GM18517 (cell line): Measurements from ENCODE around the gene STAC2.

Source experiments
- ATAC-seq: cut with Tn5 transposase; IDR thresholded peaks from one replicate; pipeline ENCODE4 v1.9.1; 2021; ENCODE audit warnings: mild to moderate bottlenecking, moderate library complexity; ENCODE audit not compliant: unreplicated experiment

The STAC2 gene

GRCh38 chr17:39235555-39236449, 10.1 kb upstream of the STAC2 start:
- ATAC-seq = no peak

DNA sequence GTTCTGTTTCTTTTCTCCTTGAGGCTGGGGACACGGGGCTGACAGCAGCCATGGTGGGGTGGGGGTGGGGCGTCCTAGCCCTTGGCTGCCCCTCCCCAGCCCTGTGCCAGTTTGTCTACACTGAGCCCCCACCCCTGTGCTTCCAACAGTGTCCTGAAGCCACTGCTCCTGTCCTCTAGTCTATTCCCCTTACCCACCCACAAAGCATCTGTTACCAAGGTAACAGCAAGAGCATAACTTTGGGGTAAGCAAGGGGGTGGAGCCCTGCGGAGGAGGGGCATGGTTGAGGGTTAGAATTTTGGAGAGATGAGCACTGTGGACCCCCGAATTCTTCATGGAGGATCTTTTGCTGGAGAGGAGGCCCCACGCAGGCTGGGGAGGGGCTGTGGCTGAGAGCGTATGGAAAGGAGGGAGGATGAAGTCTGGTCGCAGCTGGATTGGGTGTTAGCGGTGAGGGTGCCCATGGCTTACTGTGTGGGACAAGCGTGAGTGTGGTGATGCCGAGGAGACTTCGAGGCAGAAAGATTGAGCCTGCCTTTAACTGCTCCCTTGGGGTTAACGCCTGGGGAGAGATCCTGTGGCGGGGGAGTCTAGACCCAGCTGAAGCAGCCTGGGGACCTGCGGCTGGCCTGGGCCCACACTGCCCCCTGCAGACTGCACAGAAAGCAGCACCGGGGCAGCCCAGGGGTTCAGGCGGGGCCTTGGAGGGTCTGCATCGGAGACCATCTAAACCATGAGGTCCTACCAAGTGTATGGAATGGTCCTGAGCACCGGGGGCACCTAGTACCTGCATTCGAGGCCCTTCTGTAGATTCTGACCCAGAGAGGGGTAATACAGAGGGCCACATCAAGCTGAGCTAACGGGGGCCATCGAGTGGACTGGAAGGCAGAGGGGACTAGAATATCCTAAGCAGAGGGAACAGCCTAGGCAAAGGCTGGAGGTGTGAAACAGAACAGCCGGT, 6.1 kb upstream of the STAC2 start:
- no peak for ATAC-seq

- ATAC-seq = no peak
Measured at GRCh38 chr17:39231091-39231561, 5.4 kb upstream of the STAC2 start.

GRCh38 chr17:39230361-39230760, 4.6 kb upstream of the STAC2 start:
- ATAC-seq = no peak

GRCh38 chr17:39229274-39229913, 3.6 kb upstream of the STAC2 start:
- no peak for ATAC-seq

- no peak for ATAC-seq
Measured at GRCh38 chr17:39227364-39227919, 1.7 kb upstream of the STAC2 start.

DNA sequence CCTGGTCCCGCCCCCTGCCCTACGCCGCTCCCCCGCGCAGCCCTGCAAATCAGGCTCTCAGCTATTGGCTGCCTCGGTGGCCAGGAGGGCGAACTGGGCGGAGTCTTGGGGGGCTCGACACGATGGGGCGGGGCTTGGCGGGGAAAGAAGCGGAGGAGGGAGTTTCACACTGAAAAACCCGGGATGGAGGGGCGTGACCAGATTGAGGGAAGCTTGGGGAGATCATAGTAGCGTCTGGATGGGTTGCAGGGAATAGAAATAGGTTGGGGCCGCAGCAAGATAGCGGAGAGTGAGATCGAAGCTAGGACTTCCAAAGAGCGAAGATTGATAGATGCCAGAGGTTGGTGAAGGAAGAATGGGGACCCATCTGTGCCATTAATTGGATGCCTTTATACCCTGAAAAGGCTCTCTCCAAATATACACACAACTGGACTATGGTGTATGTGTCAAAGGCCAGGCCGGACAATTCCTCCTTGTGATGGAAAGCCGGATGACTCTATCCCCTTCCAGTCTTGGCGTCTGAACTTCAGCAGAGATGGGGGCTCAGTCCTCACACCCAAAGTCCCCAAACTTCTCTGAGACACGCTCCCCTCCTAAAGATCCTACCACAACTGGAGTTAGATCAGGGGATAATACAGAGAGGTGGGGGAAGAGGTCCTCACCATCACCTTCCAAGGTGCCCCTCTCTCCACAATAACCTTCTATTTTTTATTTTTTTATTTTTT, 376 bp upstream of the STAC2 start:
- no peak for ATAC-seq

DNA sequence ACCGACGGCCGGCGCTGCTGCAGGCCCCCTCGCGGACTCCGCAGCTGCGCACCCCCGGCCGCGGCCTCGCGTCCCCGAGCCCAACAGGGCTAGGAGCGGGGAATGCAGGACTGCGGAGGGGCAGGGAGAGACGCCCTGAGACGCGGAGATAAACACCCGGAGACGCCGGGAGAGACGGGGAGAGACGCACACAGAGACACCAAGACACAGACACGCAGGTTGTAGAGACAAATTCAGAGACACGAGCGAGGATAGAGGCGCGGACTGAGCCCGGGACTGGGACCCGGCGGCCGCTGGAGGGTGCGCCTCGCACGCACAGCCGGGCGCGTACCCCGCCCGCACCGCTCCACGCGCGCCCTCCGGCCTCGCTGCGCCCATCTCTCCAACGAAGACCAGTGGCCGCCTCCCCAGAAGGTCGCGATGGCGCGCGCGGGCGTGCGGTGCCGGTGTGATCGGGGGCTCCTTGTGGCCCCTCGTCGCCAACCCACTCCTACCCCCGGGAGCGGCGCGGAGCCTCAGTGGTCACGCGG, 902 bp downstream of the STAC2 start:
- ATAC-seq = no peak

DNA sequence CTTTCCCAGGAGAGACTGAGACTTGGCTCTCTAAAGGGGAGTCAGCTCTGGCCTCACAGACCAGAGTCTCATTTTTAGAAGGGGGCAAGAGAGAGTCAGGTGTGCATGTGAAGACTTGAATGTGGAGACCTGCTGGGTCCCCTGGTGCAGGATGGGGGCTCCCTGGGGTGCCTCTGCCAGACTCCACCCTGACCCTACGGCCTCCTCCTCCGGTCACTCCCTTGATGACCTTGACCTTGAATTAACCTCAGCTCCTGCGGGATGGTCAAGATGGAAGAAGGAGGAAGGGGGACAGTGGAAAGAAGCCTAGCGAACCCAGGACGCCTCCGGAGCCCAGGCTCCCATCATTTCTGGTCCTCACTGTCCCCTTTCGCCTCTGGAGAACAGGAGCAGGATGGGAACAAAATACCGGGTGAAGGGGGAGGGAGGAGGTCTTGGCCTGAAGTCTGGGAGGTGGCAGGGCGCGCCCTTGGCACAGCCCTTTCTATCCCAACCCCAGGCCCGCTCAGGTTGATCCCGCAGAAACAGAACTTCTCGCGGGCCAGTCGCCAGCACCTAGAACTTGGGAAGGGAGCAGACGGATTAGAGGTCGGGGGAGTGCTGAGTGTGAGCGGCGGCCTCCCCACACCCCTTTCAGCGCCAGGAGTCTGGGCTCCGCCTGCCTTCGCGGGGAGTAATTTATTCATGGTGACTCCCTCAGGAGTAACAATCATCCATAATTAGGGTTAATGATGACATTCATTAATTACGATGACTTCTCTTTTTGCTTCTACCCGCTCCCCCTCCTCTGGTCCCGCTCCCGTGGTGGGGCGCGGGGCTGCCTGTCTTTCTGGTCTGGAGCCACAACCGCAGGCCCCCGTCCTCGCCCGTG, 1.6 kb downstream of the STAC2 start:
- no peak for ATAC-seq

- no peak for ATAC-seq
Measured at GRCh38 chr17:39222866-39223834, 2.6 kb downstream of the STAC2 start.

DNA sequence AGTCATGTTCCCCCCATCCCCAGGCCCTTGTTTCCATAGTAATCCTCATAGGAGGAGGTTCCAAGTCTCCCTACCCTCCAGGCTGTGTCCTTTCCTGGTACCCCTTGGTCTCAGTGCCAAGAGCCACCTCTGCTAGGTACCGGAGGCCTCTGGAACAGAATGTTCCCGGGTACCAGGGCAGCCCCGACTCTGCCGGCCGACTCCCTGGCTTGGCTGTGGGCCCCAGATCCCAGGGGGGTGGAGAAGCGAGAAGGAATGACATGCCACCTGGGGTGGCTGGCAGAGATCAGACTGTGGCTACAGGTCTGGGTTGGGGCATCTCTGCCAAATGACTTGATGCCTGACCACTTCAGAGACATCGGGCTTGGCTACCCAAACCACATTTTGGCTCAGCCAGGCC, 3.6 kb downstream of the STAC2 start:
- ATAC-seq = no peak

DNA sequence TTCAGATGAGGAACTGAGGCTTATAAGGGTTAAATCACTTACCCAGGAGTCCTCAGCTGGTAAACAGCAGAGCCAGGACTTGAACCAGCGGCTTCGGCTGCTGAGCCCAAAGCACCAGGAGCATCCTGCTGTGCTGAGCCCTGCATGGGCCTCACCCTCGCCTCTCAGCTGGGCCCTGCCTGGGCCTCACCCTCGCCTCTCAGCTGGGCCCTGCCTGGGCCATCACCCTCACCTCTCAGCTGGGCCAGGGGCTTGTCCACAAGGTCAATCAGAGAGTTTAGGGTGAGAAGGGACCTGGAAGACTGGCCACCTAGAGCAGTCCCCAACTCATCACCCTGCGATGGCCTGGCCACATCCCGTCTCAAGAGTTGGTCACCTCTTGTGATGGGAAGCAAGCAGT, 4.2 kb downstream of the STAC2 start:
- no peak for ATAC-seq

DNA sequence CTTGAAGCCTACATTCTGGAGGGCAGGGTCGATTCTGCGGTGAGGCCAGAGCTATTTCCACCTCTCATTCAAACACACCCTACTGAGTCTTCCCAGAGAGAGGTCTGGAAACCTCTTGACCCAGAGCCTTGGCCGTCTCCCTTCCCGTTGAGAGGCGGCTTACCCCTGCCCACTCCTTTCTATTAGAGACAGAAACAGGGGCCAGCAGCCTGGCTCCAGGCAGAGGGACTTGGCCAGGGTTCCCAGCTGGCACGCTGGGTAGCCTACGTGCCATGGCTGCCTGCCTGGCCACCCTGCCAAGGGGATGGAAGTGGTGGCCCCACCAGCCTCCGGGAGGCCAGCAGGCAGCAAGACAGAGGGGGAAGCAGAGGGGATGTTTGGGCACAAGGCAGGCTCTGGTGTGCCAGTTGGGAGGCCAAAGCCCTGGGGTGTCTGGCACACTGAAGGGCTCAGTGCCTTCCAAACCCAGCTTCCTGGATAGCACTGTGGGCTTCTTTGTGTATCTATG, 6.0 kb downstream of the STAC2 start:
- no peak for ATAC-seq

GRCh38 chr17:39218906-39219305, 6.8 kb downstream of the STAC2 start:
- no peak for ATAC-seq

DNA sequence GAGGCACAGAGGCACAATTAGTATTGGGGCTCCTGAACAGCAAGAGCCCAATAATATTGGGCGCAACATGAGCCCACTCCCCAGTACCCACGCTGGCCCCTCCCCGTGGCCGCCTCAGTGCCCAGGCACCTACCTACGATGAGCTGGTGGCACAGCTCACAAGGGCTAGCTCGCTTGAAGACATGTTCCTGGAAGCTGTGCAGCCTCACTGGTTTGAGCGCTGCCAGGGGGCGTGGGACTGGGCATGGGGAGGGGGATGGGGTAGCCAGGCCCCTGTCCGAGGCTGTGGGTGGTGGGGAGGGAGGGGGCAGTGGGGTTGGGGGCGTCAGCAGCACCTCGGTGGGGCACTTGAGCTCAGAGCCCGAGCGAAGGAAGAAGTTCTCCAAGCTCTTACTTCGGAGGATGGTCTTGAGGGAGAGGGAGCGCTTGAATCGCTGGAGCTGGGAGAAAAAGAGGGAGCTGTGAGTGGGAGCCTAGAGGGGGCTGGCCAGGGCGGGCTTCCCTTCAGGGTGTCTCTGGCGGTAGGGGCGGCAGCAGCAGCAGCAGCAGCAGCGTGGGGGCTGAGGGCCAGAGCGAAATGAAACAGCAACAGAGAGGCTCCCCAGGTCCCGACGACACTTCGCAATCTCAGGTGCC, 7.9 kb downstream of the STAC2 start:
- no peak for ATAC-seq

DNA sequence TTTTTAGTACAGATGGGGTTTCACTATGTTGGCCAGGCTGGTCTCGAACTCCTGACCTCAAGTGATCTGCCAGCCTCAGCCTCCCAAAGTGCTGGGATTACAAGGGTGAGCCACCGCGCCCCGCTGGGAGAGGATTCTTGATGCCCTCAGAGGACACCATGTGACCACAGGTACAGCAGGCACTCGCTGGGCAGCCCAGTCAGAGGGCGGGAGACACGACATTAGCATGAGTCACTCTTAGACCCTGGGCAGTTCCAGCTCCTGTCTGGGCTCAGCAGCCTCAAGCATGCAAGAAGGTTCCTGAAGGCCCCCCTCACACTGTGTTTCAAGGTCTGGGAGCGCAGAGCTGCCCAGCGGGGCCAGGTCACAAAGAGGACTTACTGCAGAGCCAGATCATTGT, 11.9 kb downstream of the STAC2 start:
- ATAC-seq = no peak

DNA sequence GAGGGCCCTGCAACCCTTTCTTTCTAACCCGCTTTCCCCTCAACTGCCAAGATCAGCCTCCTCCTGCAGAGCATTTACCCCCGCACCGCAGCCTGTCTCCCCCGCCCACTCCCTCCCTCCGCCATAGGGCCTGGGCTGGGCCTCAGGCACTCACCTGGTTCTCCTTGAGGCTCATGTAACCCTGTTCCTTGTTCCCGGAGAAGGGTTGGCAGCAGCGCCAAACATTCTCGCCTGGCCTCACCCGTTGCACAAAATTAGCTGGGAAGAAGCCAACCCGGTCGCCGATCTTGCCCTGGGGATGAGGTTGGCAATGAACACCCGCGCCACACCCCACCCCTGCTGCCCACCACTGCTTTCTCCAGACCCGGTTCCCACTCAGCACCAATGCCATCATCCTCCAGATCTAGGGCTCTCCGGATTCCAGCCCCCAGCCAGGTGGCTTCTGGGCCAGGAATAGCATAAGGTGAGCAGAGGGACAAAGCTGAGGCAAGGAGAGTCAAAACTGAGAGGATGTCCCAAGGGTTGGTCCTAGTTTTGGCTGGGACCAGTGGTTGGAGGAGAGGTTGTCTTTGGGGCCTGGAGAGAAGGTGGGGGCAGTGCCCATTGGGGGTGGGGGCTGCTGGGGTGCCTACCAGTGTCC, 12.8 kb downstream of the STAC2 start:
- no peak for ATAC-seq
